IPS DF 6.9 (cell line): ENCODE measurements around the gene SRMS.

Experiments used
- DNase-seq: peaks from one replicate; pipeline ENCODE4 v3.0.0-alpha.2; 2013; ENCODE audit warnings: low read depth, low spot score
- H3K27ac ChIP-seq: one replicate; pipeline ENCODE4 v1.5.1; 2013; ENCODE audit warnings: low read length, control low read depth
- H3K27me3 ChIP-seq: 2 replicates; pipeline ENCODE4 v1.6.1; 2013; ENCODE audit warnings: mild to moderate bottlenecking, low read length; ENCODE audit not compliant: control insufficient read depth, insufficient read depth
- H3K36me3 ChIP-seq: 2 replicates; pipeline ENCODE4 v1.6.1; 2013; ENCODE audit warnings: low read length; ENCODE audit not compliant: control insufficient read depth, insufficient read depth
- H3K4me1 ChIP-seq: 2 replicates; pipeline ENCODE4 v1.6.1; 2013; ENCODE audit warnings: low read length; ENCODE audit not compliant: control insufficient read depth, insufficient read depth
- H3K4me3 ChIP-seq: 2 replicates; pipeline ENCODE4 v1.5.1; 2013; ENCODE audit warnings: mild to moderate bottlenecking, low read length
- H3K9me3 ChIP-seq: 2 replicates; pipeline ENCODE4 v1.6.1; 2013; ENCODE audit warnings: low read length, inconsistent platforms; ENCODE audit not compliant: control insufficient read depth, insufficient read depth
- WGBS: extraction: QIAGEN DNeasy Blood & Tissue Kit; methylation state at CpG from one replicate; pipeline ENCODE4 v1.1.7; 2013; ENCODE audit warnings: mixed read lengths, missing lambda C conversion rate; ENCODE audit not compliant: insufficient read length, insufficient coverage; 5-methylcytosine and 5-hydroxymethylcytosine counted together

The SRMS gene

GRCh38 chr20:63588641-63589041 is 41.1 kb upstream of the SRMS start:
- no CpG with 5 or more reads among the region's 11 CpGs for WGBS
- peaks cover 18% of the 10 kb centered on the region for H3K36me3 ChIP-seq
- H3K27ac ChIP-seq: no peak overlapping the region
- DNase-seq: no peak
- H3K27me3 ChIP-seq: no peaks in the 10 kb centered on the region
- H3K4me3 ChIP-seq: no peak overlapping the region
- no peaks in the 10 kb centered on the region for H3K9me3 ChIP-seq
- no peaks in the 10 kb centered on the region for H3K4me1 ChIP-seq

DNA sequence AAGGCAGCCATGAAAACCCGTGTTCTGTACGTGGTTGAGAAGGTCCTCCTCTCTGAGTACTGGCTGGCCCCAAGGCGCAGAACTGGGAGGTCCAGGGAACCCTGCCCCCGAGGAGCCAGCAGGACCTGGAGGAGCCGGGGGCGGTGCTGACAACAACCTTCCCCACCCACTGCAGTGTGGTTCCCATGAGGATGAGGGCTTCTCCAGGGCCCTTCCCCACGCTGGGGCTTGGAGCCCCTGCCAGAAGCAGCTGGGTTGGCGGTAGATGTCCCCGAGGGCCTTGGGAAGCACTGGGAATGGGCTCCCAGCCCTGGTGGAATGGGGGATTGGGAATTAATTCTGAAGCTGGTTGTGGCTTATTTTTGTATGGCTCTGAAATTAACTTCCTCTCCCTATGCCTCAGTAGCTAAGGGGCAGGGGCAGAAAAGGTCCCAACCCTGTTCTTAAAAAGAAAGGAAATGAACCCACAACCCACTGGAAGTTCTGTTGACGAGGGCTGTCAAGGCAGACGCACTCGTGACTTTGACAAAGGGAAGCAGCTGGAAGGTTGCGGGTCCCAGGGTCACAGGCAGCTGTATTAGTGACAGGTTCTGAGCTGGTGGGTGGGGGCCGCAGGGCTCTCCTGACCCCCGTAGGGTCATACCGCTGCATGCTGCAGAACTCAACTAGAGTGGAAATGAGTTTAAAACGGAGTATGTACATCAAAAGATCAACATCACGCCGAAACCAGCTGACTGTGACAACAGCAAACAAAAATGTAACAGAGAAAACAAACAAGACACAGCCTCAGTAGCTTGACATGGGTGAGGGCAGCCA is 40.4 kb upstream of the SRMS start:
- H3K27ac ChIP-seq: no peak overlapping the region
- H3K27me3 ChIP-seq: no peaks in the 10 kb centered on the region

GRCh38 chr20:63587256-63587655 is 39.7 kb upstream of the SRMS start:
- H3K4me1 ChIP-seq: no peaks in the 10 kb centered on the region
- H3K4me3 ChIP-seq: no peak overlapping the region
- no CpG with 5 or more reads among the region's 12 CpGs for WGBS
- no peak for DNase-seq
- H3K36me3 ChIP-seq: peaks cover 16% of the 10 kb centered on the region
- H3K27me3 ChIP-seq: no peaks in the 10 kb centered on the region
- no peak overlapping the region for H3K27ac ChIP-seq
- no peaks in the 10 kb centered on the region for H3K9me3 ChIP-seq

More for the DNA sequence above, 40.4 kb upstream of the SRMS start:
- Histone ChIP-seq H3K9me3 (no peaks in the 10 kb centered on the region), H3K4me3 (no peak overlapping the region), H3K36me3 (peaks cover 18% of the 10 kb centered on the region), H3K4me1 (no peaks in the 10 kb centered on the region)
- WGBS: no CpG with 5 or more reads among the region's 19 CpGs
- DNase-seq: no peak

- WGBS: no CpG with 5 or more reads among the region's 17 CpGs
- peaks cover 14% of the 10 kb centered on the region for H3K36me3 ChIP-seq
- no peak overlapping the region for H3K27ac ChIP-seq
- no peaks in the 10 kb centered on the region for H3K4me1 ChIP-seq
- no peaks in the 10 kb centered on the region for H3K27me3 ChIP-seq
- no peak for DNase-seq
- no peak overlapping the region for H3K4me3 ChIP-seq
- H3K9me3 ChIP-seq: no peaks in the 10 kb centered on the region
Measured at GRCh38 chr20:63586797-63587196, 39.2 kb upstream of the SRMS start.

- no peaks in the 10 kb centered on the region for H3K9me3 ChIP-seq
- no peak for DNase-seq
- H3K4me1 ChIP-seq: no peaks in the 10 kb centered on the region
- no CpG with 5 or more reads among the region's 22 CpGs for WGBS
- peaks cover 11% of the 10 kb centered on the region for H3K36me3 ChIP-seq
- H3K4me3 ChIP-seq: no peak overlapping the region
- H3K27me3 ChIP-seq: no peaks in the 10 kb centered on the region
- H3K27ac ChIP-seq: no peak overlapping the region
Measured at GRCh38 chr20:63585616-63586565, 38.3 kb upstream of the SRMS start.

DNA sequence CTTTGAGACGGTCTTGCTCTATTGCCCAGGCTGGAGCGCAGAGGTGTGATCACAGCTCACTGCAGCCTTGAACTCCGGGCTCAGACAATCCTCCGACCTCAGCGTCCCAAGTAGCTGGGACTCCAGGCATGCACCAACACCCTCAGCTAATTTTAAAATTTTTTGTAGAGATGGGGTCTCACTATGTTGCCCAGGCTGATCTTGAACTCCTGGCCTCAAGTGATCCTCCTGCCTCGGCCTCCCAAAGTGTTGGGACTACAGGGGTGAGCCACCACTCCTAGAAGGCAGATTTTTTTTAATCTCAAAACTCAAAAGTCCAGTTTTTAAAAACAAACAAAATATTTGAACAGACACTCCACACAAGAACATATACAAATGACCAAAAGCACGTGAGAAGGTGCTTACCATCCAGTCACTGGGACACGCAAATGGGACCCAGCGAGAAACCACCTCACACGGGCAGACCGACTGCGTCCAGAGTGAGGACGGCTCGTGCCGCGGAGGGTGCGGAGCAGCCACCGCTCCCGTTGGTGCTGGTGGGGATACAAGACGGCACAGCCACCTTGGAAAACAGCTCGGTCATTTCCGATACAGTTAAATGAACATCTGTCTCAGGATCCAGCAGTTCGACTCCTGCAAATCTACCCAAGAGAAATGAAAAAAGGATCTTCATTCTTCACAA is 35.0 kb upstream of the SRMS start:
- WGBS: no CpG with 5 or more reads among the region's 23 CpGs
- no peak overlapping the region for H3K4me3 ChIP-seq
- no peaks in the 10 kb centered on the region for H3K9me3 ChIP-seq
- no peaks in the 10 kb centered on the region for H3K36me3 ChIP-seq
- DNase-seq: no peak
- no peaks in the 10 kb centered on the region for H3K4me1 ChIP-seq
- H3K27me3 ChIP-seq: no peaks in the 10 kb centered on the region
- no peak overlapping the region for H3K27ac ChIP-seq

DNA sequence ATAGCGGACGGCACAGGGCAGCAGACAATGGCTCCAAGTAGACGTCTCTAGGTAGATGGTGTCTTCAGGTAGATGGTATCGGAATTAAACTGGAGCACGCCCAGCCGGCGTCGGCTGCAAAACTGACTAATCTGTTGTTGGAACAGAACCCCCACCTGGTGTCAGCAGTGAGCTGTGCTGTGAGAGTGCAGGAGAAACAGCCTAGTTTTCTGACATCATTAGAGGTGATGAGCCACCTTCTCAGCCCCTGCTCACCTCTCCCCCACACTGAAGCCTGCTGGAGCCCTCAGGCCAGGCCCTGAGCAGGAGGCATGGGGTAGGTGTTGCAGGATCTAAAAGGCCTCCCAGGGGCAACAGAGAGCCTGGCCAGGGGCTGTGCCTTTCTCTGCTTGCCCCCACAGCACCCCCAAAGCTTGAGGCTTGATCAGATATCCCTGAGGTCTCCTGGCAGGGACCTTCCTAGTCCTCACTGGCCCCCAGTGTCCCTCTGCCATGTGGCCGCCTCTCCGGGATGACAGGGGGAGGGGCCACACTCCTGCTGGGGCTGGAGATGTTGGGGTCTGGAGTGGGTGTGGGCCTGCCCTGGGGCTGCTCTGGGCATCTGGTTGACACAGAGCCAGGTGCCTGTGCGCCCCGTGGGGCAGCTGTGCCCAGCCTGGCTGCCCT is 33.4 kb upstream of the SRMS start:
- DNase-seq: no peak
- Histone ChIP-seq H3K27me3 (no peaks in the 10 kb centered on the region), H3K4me3 (no peak overlapping the region), H3K36me3 (no peaks in the 10 kb centered on the region), H3K9me3 (no peaks in the 10 kb centered on the region), H3K27ac (no peak overlapping the region), H3K4me1 (no peaks in the 10 kb centered on the region)
- WGBS: no CpG with 5 or more reads among the region's 12 CpGs

DNA sequence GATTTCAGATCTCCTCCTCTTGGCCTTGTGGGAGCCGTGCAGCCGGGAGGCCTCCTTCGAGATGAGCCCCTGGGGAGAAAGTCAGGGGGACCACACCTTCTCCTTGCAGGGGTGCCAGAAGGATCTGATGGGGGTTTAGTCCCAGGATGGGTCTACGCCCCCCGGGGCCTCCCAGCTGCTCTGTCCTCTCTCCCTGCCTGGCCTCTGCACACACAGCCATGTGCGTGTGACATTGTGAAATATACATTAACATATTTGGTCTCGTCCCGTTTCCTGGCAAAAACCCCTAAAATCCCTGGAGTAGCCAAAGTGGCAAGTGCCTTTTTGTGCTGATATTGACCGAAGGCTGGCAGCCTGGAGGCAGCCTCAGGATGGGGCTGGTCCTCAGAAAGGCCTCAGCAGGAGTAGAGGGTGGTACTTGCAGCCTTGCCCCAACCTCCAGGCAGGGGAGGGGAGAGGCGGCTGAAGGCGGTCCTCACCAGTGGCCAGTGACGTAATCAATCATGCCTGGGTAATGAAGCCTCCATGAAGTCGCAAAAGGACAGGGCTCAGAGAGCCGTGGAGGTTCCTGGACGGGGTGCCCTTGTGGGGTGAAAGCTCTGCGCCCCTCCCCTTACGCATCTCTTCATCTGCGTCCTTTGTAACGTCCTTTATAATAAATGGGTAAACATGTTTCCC is 31.6 kb upstream of the SRMS start:
- Histone ChIP-seq H3K27me3 (no peaks in the 10 kb centered on the region), H3K27ac (no peak overlapping the region), H3K4me3 (no peak overlapping the region), H3K9me3 (no peaks in the 10 kb centered on the region), H3K4me1 (peaks cover 2% of the 10 kb centered on the region; the same call in 1 of the 2 replicates), H3K36me3 (no peaks in the 10 kb centered on the region)
- WGBS: no CpG with 5 or more reads among the region's 19 CpGs
- no peak for DNase-seq

- no CpG with 5 or more reads among the region's 26 CpGs for WGBS
Measured at GRCh38 chr20:63578224-63579016, 30.9 kb upstream of the SRMS start.

More at GRCh38 chr20:63578224-63579016, 30.9 kb upstream of the SRMS start:
- H3K9me3 ChIP-seq: no peaks in the 10 kb centered on the region
- no peak overlapping the region for H3K4me3 ChIP-seq
- no peak overlapping the region for H3K27ac ChIP-seq
- DNase-seq: no peak
- H3K36me3 ChIP-seq: no peaks in the 10 kb centered on the region
- H3K4me1 ChIP-seq: peaks cover 2% of the 10 kb centered on the region; the same call in 1 of the 2 replicates
- H3K27me3 ChIP-seq: no peaks in the 10 kb centered on the region
